Endothelial cell (in vitro differentiated cells): Measurements from ENCODE around the gene IPO13. TPM values are rescaled to one million over a fixed set of nuclear protein-coding genes. Genes with fewer than 3 reads are reported as not detected.

ENCODE experiments used
- DNase-seq: peaks from one replicate; pipeline ENCODE4 v3.0.0; 2021; ENCODE audit warnings: low spot score
- H3K27ac Mint-ChIP-seq: one replicate; pipeline ENCODE4 v1.8.0; 2021; ENCODE audit warnings: mixed read lengths, inconsistent platforms; ENCODE audit not compliant: unreplicated experiment
- H3K27me3 Mint-ChIP-seq: one replicate; pipeline ENCODE4 v1.8.0; 2021; ENCODE audit warnings: mild to moderate bottlenecking, moderate library complexity, mixed read lengths, inconsistent platforms; ENCODE audit not compliant: unreplicated experiment
- H3K36me3 Mint-ChIP-seq: one replicate; pipeline ENCODE4 v1.8.0; 2021; ENCODE audit warnings: mild to moderate bottlenecking, low read depth, mixed read lengths, inconsistent platforms; ENCODE audit not compliant: unreplicated experiment
- H3K4me1 Mint-ChIP-seq: one replicate; pipeline ENCODE4 v1.8.0; 2021; ENCODE audit warnings: mild to moderate bottlenecking, mixed read lengths, inconsistent platforms; ENCODE audit not compliant: unreplicated experiment
- H3K4me3 Mint-ChIP-seq: one replicate; pipeline ENCODE4 v1.8.0; 2021; ENCODE audit warnings: mild to moderate bottlenecking, mixed read lengths, inconsistent platforms; ENCODE audit not compliant: unreplicated experiment
- H3K9me3 Mint-ChIP-seq: one replicate; pipeline ENCODE4 v1.8.0; 2021; ENCODE audit warnings: mixed read lengths, inconsistent platforms; ENCODE audit not compliant: unreplicated experiment
- total RNA-seq: library from RNA; stranded (reverse); fragmentation: NEBNext Ultra II Directional; extraction: Animal tissue kit (Norgen Biotek cat#: 25700); gene quantifications from one replicate; pipeline ENCODE4 v1.2.1, GENCODE V29; 2021; ENCODE audit not compliant: unreplicated experiment
- TF ChIP-seq, protein P1 (sequence below): fragments of 200-600 bp; sonication (generic); IDR thresholded peaks from one replicate; pipeline ENCODE4 v1.5.0; 2021; ENCODE audit warnings: antibody characterized with exemption; ENCODE audit not compliant: unreplicated experiment

The IPO13 gene
- total RNA-seq, 1 donor from 2014 or later = 31.5 TPM

DNA sequence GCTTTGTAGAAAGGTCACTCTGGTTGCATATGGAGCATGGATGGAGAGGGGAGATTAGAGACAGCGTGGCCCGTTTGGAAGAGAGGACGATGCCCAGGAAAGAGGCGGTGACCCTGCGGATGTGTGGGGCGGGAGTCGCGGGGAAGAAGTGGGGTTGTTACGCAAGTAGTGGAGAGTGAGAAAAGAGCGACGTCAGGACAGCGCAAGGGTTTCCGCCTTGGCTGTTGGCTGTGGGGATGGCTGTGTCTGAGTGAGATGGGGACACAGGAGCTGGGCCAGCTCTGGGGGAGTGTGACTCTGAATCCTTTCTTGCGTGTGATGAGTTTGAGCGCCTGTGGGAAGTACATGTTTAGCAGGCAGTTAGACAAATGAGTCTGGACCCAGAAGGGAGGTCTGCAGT, 36.1 kb downstream of the IPO13 start:
- TF ChIP-seq, protein P1, sequence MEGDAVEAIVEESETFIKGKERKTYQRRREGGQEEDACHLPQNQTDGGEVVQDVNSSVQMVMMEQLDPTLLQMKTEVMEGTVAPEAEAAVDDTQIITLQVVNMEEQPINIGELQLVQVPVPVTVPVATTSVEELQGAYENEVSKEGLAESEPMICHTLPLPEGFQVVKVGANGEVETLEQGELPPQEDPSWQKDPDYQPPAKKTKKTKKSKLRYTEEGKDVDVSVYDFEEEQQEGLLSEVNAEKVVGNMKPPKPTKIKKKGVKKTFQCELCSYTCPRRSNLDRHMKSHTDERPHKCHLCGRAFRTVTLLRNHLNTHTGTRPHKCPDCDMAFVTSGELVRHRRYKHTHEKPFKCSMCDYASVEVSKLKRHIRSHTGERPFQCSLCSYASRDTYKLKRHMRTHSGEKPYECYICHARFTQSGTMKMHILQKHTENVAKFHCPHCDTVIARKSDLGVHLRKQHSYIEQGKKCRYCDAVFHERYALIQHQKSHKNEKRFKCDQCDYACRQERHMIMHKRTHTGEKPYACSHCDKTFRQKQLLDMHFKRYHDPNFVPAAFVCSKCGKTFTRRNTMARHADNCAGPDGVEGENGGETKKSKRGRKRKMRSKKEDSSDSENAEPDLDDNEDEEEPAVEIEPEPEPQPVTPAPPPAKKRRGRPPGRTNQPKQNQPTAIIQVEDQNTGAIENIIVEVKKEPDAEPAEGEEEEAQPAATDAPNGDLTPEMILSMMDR = no peak
- Mint-ChIP-seq H3K27ac (peak overlapping the region; percentile 5), H3K27me3 (peaks cover 17% of the 10 kb centered on the region), H3K4me1 (peaks cover 21% of the 10 kb centered on the region), H3K9me3 (no peaks in the 10 kb centered on the region), H3K36me3 (peaks cover 27% of the 10 kb centered on the region), H3K4me3 (peak overlapping the region; percentile 64)
- DNase-seq = no peak

DNA sequence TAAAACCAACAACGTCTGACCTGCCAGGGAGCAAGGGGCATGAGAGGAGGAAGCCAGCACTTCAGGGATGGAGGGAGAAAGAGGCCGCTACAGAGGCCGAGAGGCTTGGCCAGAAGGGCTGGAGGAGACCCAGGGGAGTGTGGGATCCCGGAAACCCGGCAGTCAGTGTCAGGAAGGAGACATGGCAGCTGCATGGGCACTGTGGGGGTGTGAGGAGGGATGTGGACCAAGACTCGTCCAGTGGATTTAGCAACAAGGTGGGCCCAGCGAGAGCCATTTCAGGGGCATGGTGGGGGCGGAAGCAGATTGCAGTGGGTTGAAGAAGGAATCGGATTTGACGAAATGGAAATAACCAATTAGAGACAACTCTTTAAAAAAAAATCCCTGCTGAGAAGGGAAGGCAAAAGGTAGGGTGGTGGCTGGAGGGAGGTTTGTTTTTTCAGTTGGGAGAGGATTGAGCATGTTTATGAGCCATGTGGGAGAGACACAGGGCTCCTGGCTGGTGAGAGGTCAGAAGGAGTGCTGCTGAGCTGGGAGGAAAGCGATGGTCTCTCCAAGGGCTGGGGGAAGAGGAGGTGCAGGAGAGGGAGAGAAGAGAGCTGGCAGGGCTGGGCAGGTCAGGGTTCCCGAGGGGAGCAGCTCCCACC, 36.6 kb downstream of the IPO13 start:
- TF ChIP-seq, protein P1 = no peak
- Mint-ChIP-seq H3K9me3 (no peaks in the 10 kb centered on the region), H3K27ac (no peak overlapping the region), H3K4me1 (peaks cover 17% of the 10 kb centered on the region), H3K36me3 (peaks cover 25% of the 10 kb centered on the region), H3K4me3 (peak overlapping the region; percentile 35), H3K27me3 (peaks cover 14% of the 10 kb centered on the region)
- DNase-seq = no peak

DNA sequence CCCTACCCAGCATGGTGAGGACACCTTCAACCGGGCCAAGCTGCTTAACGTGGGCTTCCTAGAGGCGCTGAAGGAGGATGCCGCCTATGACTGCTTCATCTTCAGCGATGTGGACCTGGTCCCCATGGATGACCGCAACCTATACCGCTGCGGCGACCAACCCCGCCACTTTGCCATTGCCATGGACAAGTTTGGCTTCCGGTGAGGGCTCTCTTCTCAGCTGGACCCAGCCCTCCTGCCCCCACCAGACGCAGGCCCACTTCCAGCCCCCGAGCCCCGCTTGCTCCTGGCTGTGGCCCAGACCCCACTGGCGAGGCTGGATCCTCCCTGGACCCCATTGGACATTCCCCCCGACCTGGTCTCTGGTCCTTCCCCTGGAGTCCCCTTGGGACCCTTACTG, 38.1 kb downstream of the IPO13 start:
- Mint-ChIP-seq H3K27ac (no peak overlapping the region), H3K4me3 (no peak overlapping the region)

DNA sequence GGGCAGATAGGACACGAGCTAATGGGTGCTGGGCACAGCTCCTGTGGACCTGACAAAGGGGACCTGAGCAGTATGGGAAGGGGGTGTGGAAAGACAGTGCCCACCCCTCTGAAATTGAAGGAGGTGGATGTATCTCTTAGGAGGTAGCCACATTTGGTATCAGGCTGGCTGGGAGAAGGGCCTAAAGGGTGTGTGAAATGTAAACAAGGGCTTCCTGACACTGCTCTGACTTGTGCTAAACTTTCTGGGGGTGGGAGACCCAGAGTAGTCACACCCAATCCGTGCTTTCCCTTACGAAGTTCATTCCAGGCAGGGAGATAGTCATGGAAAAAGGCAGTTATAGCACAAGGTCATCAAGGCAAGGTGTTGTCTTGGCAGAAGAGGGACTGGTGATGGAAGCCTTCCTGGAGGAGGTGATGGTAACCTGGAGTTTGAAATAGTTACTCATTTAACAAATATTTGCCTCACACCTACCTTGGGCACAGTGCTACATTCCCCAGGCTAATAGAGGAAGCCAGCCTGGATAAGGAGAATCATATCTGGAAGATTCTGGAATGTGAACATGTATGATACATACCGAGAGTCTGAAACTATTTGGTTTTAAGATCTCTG, 39.3 kb downstream of the IPO13 start:
- peak overlapping the region; percentile 50 for H3K4me3 Mint-ChIP-seq
- peaks cover 6% of the 10 kb centered on the region for H3K27me3 Mint-ChIP-seq
- no peak overlapping the region for H3K27ac Mint-ChIP-seq
- no peaks in the 10 kb centered on the region for H3K9me3 Mint-ChIP-seq
- DNase-seq = no peak
- peaks cover 21% of the 10 kb centered on the region for H3K36me3 Mint-ChIP-seq
- TF ChIP-seq, protein P1 = no peak
- H3K4me1 Mint-ChIP-seq = peaks cover 4% of the 10 kb centered on the region

More for the DNA sequence above, 38.1 kb downstream of the IPO13 start:
- peaks cover 11% of the 10 kb centered on the region for H3K27me3 Mint-ChIP-seq
- H3K36me3 Mint-ChIP-seq = peaks cover 25% of the 10 kb centered on the region
- TF ChIP-seq, protein P1 = no peak
- no peaks in the 10 kb centered on the region for H3K9me3 Mint-ChIP-seq
- no peak for DNase-seq
- peaks cover 11% of the 10 kb centered on the region for H3K4me1 Mint-ChIP-seq

DNA sequence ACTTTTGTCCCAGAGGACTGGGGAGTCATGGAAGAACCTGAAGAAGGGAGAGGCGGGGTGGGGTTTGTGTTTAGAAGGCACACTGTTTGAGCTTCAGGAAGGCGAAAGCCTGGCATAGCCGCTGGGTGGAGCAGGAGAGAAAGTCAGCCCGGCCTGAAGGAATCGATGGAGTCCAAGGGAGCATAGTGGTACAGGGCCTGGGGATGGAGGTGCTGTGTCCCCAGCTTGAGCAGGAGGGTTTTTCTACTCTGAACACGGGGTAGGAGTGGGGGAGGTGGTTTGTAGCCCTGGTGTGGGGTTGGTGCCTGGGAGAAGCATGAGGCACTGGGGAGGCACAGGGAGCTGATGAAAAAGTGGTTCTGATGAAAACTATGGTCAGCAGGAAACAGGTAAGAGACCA, 40.0 kb downstream of the IPO13 start:
- no peaks in the 10 kb centered on the region for H3K9me3 Mint-ChIP-seq
- TF ChIP-seq, protein P1 = no peak
- peaks cover 4% of the 10 kb centered on the region for H3K4me1 Mint-ChIP-seq
- peaks cover 21% of the 10 kb centered on the region for H3K36me3 Mint-ChIP-seq
- H3K4me3 Mint-ChIP-seq = peak overlapping the region; percentile 50
- no peak overlapping the region for H3K27ac Mint-ChIP-seq
- H3K27me3 Mint-ChIP-seq = peaks cover 6% of the 10 kb centered on the region
- no peak for DNase-seq
